Stimulated activated naive B cell treated with anti-CD40 and anti-IgM and Interleukin-4, amounts not matched to agents 10 μg/mL and 1 μg/mL and 100 μg/mL, for 72 hours (primary cell): ENCODE data around the gene SCP2.

Experiments used
- ATAC-seq, 2 donors: fragments of 150-1000 bp; cut with Tn5 transposase; replicated peaks; 2 replicates each; pipeline ENCODE4 v1.10.0; 2021; ENCODE audit warnings: moderate library complexity in 1 of 2
- DNase-seq: peaks from one replicate; pipeline ENCODE4 v3.0.0; 2021
- H3K27ac Mint-ChIP-seq: one replicate; pipeline ENCODE4 v1.8.0; 2022; ENCODE audit warnings: mild to moderate bottlenecking, mixed read lengths
- H3K27me3 Mint-ChIP-seq, 2 donors: one replicate each; pipeline ENCODE4 v1.8.0; 2022; ENCODE audit warnings: mixed read lengths in 2 of 2
- H3K36me3 Mint-ChIP-seq, 2 donors: one replicate each; pipeline ENCODE4 v1.8.0; 2022; ENCODE audit warnings: mixed read lengths in 2 of 2, mild to moderate bottlenecking in 1 of 2
- H3K4me1 Mint-ChIP-seq, 2 donors: one replicate each; pipeline ENCODE4 v1.8.0; 2022; ENCODE audit warnings: mixed read lengths in 2 of 2, mild to moderate bottlenecking in 1 of 2
- H3K4me3 Mint-ChIP-seq, 2 donors: one replicate each; pipeline ENCODE4 v1.8.0; 2022; ENCODE audit warnings: mild to moderate bottlenecking in 2 of 2, mixed read lengths in 2 of 2, moderate library complexity in 1 of 2
- H3K9me3 Mint-ChIP-seq, 2 donors: one replicate each; pipeline ENCODE4 v1.8.0; 2022; ENCODE audit warnings: mixed read lengths in 2 of 2, mild to moderate bottlenecking in 1 of 2

The SCP2 gene

GRCh38 chr1:53049574-53049967 lies 122.5 kb downstream of the SCP2 start:
- H3K4me1 Mint-ChIP-seq: no peaks in the 10 kb centered on the region
- no peak overlapping the region for H3K27ac Mint-ChIP-seq
- peaks cover 0 to 1% of the 10 kb centered on the region in 2 donors for H3K9me3 Mint-ChIP-seq
- peaks cover 31 to 43% of the 10 kb centered on the region in 2 donors for H3K36me3 Mint-ChIP-seq
- no peak overlapping the region for H3K4me3 Mint-ChIP-seq
- no peaks in the 10 kb centered on the region for H3K27me3 Mint-ChIP-seq
- no peak for ATAC-seq
- no peak for DNase-seq

DNA sequence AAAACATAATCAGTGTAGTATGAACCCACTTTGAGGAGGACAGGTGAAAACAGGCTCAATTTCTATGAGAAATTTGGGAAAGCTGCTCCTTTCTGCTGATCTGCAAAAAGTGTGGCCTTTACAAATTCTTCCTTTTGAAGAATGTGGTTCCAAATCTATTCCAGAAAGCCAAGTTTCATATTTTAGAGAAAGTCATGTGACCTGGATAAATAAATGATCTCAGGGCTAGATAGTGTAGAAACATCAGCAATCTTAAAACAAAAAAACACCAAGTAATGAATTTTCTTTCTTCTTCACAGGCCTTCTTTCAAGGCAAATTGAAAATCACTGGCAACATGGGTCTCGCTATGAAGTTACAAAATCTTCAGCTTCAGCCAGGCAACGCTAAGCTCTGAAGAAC lies 123.2 kb downstream of the SCP2 start:
- H3K4me1 Mint-ChIP-seq: no peaks in the 10 kb centered on the region

GRCh38 chr1:53051676-53052075 lies 124.6 kb downstream of the SCP2 start:
- Mint-ChIP-seq H3K27ac (no peak overlapping the region), H3K4me3 (no peak overlapping the region), H3K36me3 (peaks cover 28 to 40% of the 10 kb centered on the region in 2 donors), H3K27me3 (no peaks in the 10 kb centered on the region), H3K9me3 (peaks cover 0 to 1% of the 10 kb centered on the region in 2 donors), H3K4me1 (no peaks in the 10 kb centered on the region)
- no peak for ATAC-seq
- DNase-seq: no peak

More for the DNA sequence above, 123.2 kb downstream of the SCP2 start:
- H3K36me3 Mint-ChIP-seq: peaks cover 31 to 40% of the 10 kb centered on the region in 2 donors
- peaks cover 0 to 1% of the 10 kb centered on the region in 2 donors for H3K9me3 Mint-ChIP-seq
- H3K27me3 Mint-ChIP-seq: no peaks in the 10 kb centered on the region
- DNase-seq (no peak), ATAC-seq (no peak)
- H3K27ac Mint-ChIP-seq: no peak overlapping the region
- no peak overlapping the region for H3K4me3 Mint-ChIP-seq

DNA sequence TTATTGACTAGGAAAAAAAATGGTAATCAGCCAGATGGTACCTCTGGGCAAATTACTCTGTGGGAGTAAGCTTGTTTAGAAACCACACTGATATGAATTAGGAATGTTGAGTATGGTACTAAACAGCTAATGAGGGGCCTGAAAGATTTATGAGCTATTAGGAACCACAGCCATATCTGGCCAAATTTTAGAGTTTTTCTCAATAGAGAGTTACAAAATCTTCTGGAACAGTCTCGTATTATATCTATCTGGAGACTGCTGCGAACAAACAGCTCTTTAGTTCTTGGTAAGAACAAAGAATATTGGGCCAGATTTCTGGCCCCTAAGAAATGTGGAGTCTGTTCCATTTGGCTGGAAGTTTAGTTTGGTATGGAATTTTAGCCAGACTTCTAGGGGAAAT lies 130.1 kb downstream of the SCP2 start:
- Mint-ChIP-seq H3K27ac (no peak overlapping the region), H3K4me1 (peaks cover 0 to under 1% of the 10 kb centered on the region in 2 donors), H3K9me3 (peaks cover 0 to 1% of the 10 kb centered on the region in 2 donors), H3K4me3 (no peak overlapping the region), H3K27me3 (peaks cover 12 to 20% of the 10 kb centered on the region in 2 donors), H3K36me3 (peaks cover 18 to 19% of the 10 kb centered on the region in 2 donors)
- ATAC-seq: no peak
- no peak for DNase-seq

DNA sequence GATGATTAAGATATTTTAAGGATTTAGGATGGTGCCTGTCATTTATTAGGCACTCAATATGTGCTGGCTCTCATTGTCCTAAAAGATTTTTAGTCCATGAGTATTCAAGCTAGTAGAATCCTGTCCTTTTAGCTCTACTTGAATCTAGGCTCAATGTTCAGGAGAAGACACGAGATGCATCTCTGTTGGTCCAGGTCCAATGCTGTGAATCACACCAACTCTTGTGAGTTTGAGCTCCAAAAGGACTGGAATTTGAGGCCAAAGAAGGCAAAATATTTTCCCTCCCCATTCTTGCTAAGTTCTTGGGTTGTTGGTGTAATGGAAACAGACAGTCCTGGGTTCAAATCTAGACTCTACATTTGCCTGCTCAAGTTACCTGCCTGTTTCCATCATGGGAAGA lies 133.5 kb downstream of the SCP2 start:
- no peaks in the 10 kb centered on the region for H3K36me3 Mint-ChIP-seq
- no peak overlapping the region for H3K27ac Mint-ChIP-seq
- no peak overlapping the region for H3K4me3 Mint-ChIP-seq
- H3K27me3 Mint-ChIP-seq: peaks cover 38 to 49% of the 10 kb centered on the region in 2 donors
- H3K9me3 Mint-ChIP-seq: no peaks in the 10 kb centered on the region
- peaks cover 6 to 11% of the 10 kb centered on the region in 2 donors for H3K4me1 Mint-ChIP-seq
- ATAC-seq: no peak
- no peak for DNase-seq

DNA sequence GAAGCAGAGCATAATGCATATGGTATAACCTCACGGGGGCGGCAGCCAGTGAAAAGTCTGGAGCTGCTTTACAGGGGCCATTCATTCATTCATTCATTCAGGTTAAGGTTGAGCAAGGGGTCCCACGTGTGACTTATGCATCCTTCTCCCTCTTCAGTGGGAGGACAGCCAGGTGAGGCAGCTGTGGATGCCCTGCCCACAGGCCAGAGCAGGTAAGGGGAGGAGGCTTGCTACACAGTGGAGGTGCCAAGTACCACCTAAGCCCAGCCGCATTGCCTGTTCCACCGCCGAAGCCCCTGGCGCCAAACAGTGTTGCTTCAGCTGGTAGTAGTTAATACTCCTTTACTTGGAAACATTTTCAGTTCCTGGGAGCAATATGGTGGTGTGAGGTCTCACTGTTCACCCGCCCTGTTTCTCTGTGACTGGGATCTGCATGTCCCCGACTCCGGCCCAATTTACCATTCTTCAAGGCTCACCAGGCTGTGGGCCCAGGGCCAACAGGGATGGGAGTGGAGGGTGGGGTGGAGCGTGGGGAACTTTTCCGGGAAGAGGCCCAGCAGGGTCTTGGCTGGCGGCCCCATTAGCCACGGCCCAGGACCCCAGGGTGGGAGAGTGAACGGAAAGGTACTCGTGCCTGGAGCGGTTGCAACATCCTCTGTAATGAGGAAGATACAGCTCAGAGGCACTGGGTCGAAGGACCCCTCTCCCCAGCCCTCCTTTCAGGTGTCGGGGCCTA lies 134.2 kb downstream of the SCP2 start:
- H3K27ac Mint-ChIP-seq: no peak overlapping the region
- peaks cover 40 to 52% of the 10 kb centered on the region in 2 donors for H3K27me3 Mint-ChIP-seq
- peaks cover 6 to 11% of the 10 kb centered on the region in 2 donors for H3K4me1 Mint-ChIP-seq
- DNase-seq (no peak), ATAC-seq (no peak)
- H3K36me3 Mint-ChIP-seq: no peaks in the 10 kb centered on the region
- peak overlapping the region; percentile 11 to 55 for H3K4me3 Mint-ChIP-seq
- no peaks in the 10 kb centered on the region for H3K9me3 Mint-ChIP-seq

DNA sequence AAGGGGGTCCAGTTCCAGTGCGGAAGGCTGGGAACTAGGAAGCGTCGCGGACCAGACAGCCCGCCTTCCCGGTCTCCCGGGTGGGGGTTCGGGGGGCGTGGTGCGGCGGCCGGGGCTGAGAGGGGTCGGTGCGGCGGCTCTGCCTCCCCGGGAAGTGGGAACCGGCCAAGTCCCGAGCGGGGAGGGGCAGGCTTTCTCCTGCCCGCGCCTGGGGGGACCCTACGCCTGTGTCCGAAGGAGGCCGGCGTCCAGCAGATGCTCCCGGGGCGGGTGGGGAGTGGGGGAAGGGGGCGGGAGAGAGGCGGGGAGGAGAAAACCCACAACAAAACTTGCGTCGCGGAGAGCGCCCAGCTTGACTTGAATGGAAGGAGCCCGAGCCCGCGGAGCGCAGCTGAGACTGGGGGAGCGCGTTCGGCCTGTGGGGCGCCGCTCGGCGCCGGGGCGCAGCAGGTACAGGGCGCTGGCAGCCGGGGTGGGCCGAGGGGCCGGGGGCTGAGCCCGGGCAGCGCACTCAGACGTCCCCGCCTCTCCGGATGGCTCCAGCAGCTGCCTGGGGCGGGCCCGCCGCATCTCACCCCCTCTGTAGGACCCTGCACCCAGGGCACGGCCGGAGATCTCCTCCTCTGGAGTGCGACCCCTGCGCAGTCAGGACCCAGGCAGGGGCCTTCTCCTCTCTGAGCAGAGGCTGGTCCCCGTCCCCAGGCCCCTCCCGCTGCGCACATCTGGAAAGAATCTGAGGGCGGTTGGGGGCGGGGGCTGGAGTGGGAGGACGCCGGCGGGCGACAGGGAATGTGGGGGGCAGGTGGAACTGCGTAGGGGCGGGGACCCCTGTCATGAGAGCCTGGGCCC lies 135.0 kb downstream of the SCP2 start, which contains the start of gene PODN:
PODN (plus strand) TSS at position 355 of the 849 bp plus-strand sequence. CDS start 7,643 bp downstream, outside the sequence.
- Mint-ChIP-seq H3K27ac (no peak within 1 kb of the TSS), H3K9me3 (no peaks in the 10 kb centered on the region), H3K4me3 (peak within 1 kb of the TSS; percentile 44 to 64), H3K27me3 (peaks cover 40 to 52% of the 10 kb centered on the region in 2 donors), H3K36me3 (no peaks in the 10 kb centered on the region), H3K4me1 (peaks cover 6 to 11% of the 10 kb centered on the region in 2 donors)
- ATAC-seq (peak; percentile 34 to 54), DNase-seq (no peak)

DNA sequence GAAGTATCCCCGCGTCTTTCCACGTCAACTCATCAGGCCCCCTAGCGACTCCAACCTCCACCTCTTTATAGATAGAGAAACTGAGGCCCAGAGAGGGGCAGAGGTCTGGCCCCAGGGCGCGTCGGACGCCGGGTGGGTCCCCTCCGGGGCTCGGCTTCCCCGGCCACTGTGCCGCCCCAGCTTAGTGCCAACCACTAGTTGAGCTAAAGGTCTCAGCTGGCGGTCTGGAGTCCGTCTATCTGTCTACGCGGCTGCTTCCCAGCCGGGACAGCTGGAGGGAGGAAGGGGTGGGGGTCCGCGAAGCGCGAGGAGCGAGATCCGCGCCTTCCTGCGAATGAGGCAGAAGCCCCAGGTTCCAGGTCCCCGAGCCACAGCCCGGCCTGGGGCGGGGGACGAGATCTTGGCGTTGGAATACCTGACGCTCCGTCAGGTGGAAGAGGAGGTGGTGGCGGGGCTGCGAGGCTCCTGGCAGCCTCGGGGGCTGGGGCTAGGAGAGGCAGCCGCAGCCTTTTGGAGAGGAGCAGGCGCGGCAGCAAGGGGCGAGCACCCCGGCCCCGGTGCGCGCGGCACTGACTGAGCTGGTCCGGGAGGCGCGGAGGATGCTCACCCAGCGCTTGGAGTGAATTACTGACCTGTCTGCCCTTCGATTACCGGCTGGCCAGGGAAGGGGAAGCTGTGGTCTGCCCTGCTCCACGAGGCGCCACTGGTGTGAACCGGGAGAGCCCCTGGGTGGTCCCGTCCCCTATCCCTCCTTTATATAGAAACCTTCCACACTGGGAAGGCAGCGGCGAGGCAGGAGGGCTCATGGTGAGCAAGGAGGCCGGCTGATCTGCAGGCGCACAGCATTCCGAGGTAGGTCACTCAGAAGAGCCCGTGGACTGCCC lies 135.9 kb downstream of the SCP2 start:
- H3K27ac Mint-ChIP-seq: no peak overlapping the region
- no peaks in the 10 kb centered on the region for H3K36me3 Mint-ChIP-seq
- H3K9me3 Mint-ChIP-seq: no peaks in the 10 kb centered on the region
- H3K27me3 Mint-ChIP-seq: peaks cover 40 to 52% of the 10 kb centered on the region in 2 donors
- H3K4me3 Mint-ChIP-seq: peak overlapping the region in 1 of 2 donors; percentile 64
- peaks cover 6 to 11% of the 10 kb centered on the region in 2 donors for H3K4me1 Mint-ChIP-seq
- DNase-seq (no peak), ATAC-seq (no peak)

DNA sequence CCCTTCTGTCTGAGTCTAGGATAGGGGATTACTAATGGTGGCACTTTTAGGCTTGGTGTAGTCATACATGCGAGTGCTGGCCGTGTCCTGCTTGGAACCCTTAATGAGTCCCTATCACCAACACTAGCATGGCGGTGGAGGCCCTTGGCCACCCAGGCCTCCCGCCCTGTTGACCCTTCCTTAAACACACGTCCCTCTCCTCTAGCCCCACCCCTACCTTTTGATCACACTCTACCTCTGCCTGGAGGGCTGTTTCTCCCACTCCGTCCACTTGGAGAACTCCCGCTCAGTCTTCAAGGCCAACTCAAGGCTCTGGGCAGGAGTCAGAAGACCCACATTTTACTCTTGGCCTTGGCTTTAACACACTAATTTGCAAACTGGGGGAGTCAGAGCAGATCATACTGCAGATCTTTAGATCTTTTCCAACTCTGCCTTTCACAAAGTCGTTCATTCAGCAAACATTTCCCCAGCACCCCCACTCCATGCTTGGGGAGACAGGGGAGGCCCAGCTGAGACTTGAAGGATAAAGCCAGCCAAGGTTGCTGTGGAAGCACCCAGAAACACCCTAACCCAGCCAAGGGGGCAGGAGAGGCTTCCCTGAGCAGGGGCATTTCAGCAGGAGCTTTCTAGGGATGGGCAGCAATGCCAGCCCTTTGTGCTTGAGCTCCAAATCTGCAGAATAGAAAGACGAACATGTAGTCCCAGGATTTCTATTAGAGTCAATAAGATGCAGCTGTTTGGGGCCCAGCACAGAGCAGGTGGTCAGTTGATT lies 136.9 kb downstream of the SCP2 start:
- no peaks in the 10 kb centered on the region for H3K36me3 Mint-ChIP-seq

DNA sequence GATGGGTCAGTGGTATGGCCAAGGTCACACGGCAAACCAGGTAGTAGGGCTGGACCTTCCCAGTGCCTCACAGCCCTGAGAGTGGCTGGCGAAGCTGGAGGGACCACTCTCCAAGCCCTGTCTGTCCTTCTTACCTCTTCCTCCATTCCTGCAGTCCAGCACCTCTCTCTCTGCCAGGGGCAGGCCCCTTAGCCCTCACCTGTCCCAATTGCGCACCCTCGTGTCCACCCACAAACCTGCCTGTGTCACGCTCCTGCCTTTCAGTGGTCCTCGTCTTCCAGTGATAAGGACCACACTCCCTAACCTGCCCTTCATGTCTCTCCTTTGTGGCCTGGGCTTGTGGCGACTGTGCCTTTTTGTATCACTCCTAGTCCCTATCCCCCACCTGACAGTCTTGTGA lies 138.3 kb downstream of the SCP2 start:
- no peak for DNase-seq
- Mint-ChIP-seq H3K27me3 (peaks cover 36 to 48% of the 10 kb centered on the region in 2 donors), H3K9me3 (no peaks in the 10 kb centered on the region), H3K36me3 (no peaks in the 10 kb centered on the region), H3K4me1 (peaks cover 6 to 11% of the 10 kb centered on the region in 2 donors), H3K27ac (no peak overlapping the region), H3K4me3 (no peak overlapping the region)
- ATAC-seq: no peak

More for the DNA sequence above, 136.9 kb downstream of the SCP2 start:
- DNase-seq (no peak), ATAC-seq (no peak)
- H3K4me3 Mint-ChIP-seq: no peak overlapping the region
- H3K4me1 Mint-ChIP-seq: peaks cover 6 to 11% of the 10 kb centered on the region in 2 donors
- H3K9me3 Mint-ChIP-seq: no peaks in the 10 kb centered on the region
- peaks cover 40 to 51% of the 10 kb centered on the region in 2 donors for H3K27me3 Mint-ChIP-seq
- H3K27ac Mint-ChIP-seq: no peak overlapping the region

- Mint-ChIP-seq H3K9me3 (no peaks in the 10 kb centered on the region), H3K4me1 (peaks cover 6 to 11% of the 10 kb centered on the region in 2 donors), H3K4me3 (no peak overlapping the region), H3K36me3 (no peaks in the 10 kb centered on the region), H3K27ac (no peak overlapping the region), H3K27me3 (peaks cover 30 to 39% of the 10 kb centered on the region in 2 donors)
- DNase-seq: no peak
- ATAC-seq: no peak
These were observed 139.4 kb downstream of the SCP2 start for GRCh38 chr1:53066488-53066887.

GRCh38 chr1:53066891-53067738 lies 140.0 kb downstream of the SCP2 start:
- no peak overlapping the region for H3K27ac Mint-ChIP-seq
- no peak for ATAC-seq

More at GRCh38 chr1:53066891-53067738, 140.0 kb downstream of the SCP2 start:
- H3K4me3 Mint-ChIP-seq: no peak overlapping the region
- H3K36me3 Mint-ChIP-seq: no peaks in the 10 kb centered on the region
- H3K4me1 Mint-ChIP-seq: peaks cover 6 to 10% of the 10 kb centered on the region in 2 donors
- peaks cover 28 to 33% of the 10 kb centered on the region in 2 donors for H3K27me3 Mint-ChIP-seq
- DNase-seq: no peak
- H3K9me3 Mint-ChIP-seq: no peaks in the 10 kb centered on the region
